PC-9 (cell line): ENCODE measurements around the gene CITED4.

ENCODE experiments used
- CTCF ChIP-seq: fragments of 200-600 bp; sonication (generic); conservative IDR thresholded peaks from 2 replicates; pipeline ENCODE4 v1.6.1; 2017; ENCODE audit warnings: mixed run types, antibody characterized with exemption, mild to moderate bottlenecking, moderate library complexity
- EZH2 ChIP-seq: fragments of 200-600 bp; sonication (generic); IDR thresholded peaks from 2 replicates; pipeline ENCODE4 v1.8.0; 2017; ENCODE audit warnings: antibody characterized with exemption, low read depth

- TF ChIP-seq CTCF, result no peak
- TF ChIP-seq EZH2, result no peak
Observed at GRCh38 chr1:40824591-40825434, 37.4 kb downstream of the CITED4 start.
